Measurements from ENCODE around the gene ACSM5.
"Not testable (repeated sequence)": the region's sequence is repeated elsewhere in the genome, so short reads cannot be mapped to it uniquely, and the experiment has no call there.

Gene ACSM5

GRCh38 chr16:20430948-20431347 lies 21.6 kb downstream of the ACSM5 start:
- in situ Hi-C loops (cut with MboI; ENCODE audit: low pct_unique_long_range_greater_than_20kb, low sequenced_read_pairs, unreplicated experiment), result no loop called here
- no peak for DNase-seq (ENCODE audit: low spot score)
- TF ChIP-seq, protein P1, sequence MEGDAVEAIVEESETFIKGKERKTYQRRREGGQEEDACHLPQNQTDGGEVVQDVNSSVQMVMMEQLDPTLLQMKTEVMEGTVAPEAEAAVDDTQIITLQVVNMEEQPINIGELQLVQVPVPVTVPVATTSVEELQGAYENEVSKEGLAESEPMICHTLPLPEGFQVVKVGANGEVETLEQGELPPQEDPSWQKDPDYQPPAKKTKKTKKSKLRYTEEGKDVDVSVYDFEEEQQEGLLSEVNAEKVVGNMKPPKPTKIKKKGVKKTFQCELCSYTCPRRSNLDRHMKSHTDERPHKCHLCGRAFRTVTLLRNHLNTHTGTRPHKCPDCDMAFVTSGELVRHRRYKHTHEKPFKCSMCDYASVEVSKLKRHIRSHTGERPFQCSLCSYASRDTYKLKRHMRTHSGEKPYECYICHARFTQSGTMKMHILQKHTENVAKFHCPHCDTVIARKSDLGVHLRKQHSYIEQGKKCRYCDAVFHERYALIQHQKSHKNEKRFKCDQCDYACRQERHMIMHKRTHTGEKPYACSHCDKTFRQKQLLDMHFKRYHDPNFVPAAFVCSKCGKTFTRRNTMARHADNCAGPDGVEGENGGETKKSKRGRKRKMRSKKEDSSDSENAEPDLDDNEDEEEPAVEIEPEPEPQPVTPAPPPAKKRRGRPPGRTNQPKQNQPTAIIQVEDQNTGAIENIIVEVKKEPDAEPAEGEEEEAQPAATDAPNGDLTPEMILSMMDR (IDR thresholded peaks at IDR 0.05; ENCODE audit: extremely low read depth, insufficient read depth, missing control alignments), result no peak

DNA sequence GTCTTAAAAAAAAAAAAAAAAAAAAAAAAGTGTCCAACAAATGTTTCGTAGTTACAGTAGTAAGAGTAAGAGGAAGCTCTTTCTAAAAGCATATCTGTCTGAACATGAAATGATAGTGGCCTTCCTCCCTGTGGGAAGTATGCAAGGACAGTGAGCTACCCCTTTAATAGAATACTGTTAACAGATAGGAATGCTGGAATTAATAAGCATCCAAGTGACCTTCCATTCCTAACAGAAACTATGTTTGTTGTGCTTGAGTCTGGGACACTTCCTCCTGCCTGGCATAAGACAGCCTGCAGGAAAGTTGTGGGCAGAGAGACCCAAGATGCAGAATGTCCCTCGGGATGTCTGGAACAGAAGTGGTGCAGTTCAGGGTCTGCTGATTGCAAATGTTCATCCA lies 29.6 kb downstream of the ACSM5 start:
- in situ Hi-C loops (cut with MboI; ENCODE audit: low pct_unique_long_range_greater_than_20kb, low sequenced_read_pairs, unreplicated experiment); DNase-seq (ENCODE audit: low spot score): not testable (repeated sequence)

GRCh38 chr16:20439820-20440231 lies 30.5 kb downstream of the ACSM5 start:
- DNase-seq (ENCODE audit: low spot score); in situ Hi-C loops (cut with MboI; ENCODE audit: low pct_unique_long_range_greater_than_20kb, low sequenced_read_pairs, unreplicated experiment): not testable (repeated sequence)

GRCh38 chr16:20440731-20441130 lies 31.4 kb downstream of the ACSM5 start:
- in situ Hi-C loops (cut with MboI; ENCODE audit: low pct_unique_long_range_greater_than_20kb, low sequenced_read_pairs, unreplicated experiment); DNase-seq (ENCODE audit: low spot score): not testable (repeated sequence)

GRCh38 chr16:20441191-20441590 lies 31.9 kb downstream of the ACSM5 start:
- in situ Hi-C loops (cut with MboI; ENCODE audit: low pct_unique_long_range_greater_than_20kb, low sequenced_read_pairs, unreplicated experiment), result no loop called here
- TF ChIP-seq, protein P1 (IDR thresholded peaks at IDR 0.05; ENCODE audit: extremely low read depth, insufficient read depth, missing control alignments), result no peak
- DNase-seq (ENCODE audit: low spot score), result no peak

GRCh38 chr16:20441859-20442258 lies 32.5 kb downstream of the ACSM5 start:
- in situ Hi-C loops (cut with MboI; ENCODE audit: low pct_unique_long_range_greater_than_20kb, low sequenced_read_pairs, unreplicated experiment); DNase-seq (ENCODE audit: low spot score): not testable (repeated sequence)

GRCh38 chr16:20446652-20447393 lies 37.5 kb downstream of the ACSM5 start:
- DNase-seq (ENCODE audit: low spot score); in situ Hi-C loops (cut with MboI; ENCODE audit: low pct_unique_long_range_greater_than_20kb, low sequenced_read_pairs, unreplicated experiment): not testable (repeated sequence)

GRCh38 chr16:20451364-20451763 lies 42.0 kb downstream of the ACSM5 start, which contains the start of gene ACSM2A:
ACSM2A (plus strand) TSS chr16:20451521; CDS start chr16:20460115, 8,594 bp downstream.
- DNase-seq (ENCODE audit: low spot score); in situ Hi-C loops (cut with MboI; ENCODE audit: low pct_unique_long_range_greater_than_20kb, low sequenced_read_pairs, unreplicated experiment): not testable (repeated sequence)

DNA sequence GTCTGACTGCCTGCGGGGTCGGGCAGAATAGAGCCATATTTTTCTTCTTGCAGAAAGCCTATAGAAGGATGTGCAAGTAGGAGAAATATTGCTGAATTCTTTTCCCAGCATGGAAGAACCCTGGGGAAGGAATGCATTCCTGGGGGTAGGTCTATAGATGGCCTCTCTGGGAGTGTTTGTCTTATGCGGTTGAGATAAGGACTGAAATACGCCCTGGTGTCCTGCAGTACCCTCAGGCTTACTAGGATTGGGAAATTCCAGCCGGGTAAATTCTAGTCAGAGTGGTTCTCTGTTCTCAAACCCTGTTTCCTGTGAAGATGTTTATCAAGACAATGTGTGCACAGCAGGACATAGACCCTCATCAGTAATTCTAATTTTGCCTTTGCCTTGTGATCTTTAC lies 44.3 kb downstream of the ACSM5 start:
- in situ Hi-C loops (cut with MboI; ENCODE audit: low pct_unique_long_range_greater_than_20kb, low sequenced_read_pairs, unreplicated experiment); DNase-seq (ENCODE audit: low spot score): not testable (repeated sequence)

GRCh38 chr16:20459227-20459626 lies 49.9 kb downstream of the ACSM5 start:
- in situ Hi-C loops (cut with MboI; ENCODE audit: low pct_unique_long_range_greater_than_20kb, low sequenced_read_pairs, unreplicated experiment); DNase-seq (ENCODE audit: low spot score): not testable (repeated sequence)

GRCh38 chr16:20460313-20460712 lies 51.0 kb downstream of the ACSM5 start:
- DNase-seq (ENCODE audit: low spot score); in situ Hi-C loops (cut with MboI; ENCODE audit: low pct_unique_long_range_greater_than_20kb, low sequenced_read_pairs, unreplicated experiment): not testable (repeated sequence)

DNA sequence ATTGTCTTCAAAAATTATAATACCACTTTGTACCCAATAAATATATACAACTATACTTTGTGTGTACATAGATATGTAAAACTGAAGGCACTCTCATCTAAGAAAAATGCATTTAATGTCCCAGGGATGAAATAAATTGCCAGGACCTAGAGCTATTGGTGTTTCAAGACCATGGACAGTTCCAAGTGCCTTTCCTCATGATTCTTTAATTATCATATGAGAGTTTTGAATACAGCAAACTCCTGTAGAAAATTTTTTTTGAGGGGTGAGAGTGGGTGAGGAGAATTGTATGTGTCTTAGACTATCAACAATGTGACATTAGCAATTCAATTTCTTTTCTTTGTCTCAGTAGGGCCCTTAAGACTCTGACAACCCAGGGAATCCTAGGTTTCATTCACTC lies 59.6 kb downstream of the ACSM5 start:
- in situ Hi-C loops (cut with MboI; ENCODE audit: low pct_unique_long_range_greater_than_20kb, low sequenced_read_pairs, unreplicated experiment); DNase-seq (ENCODE audit: low spot score): not testable (repeated sequence)

GRCh38 chr16:20469930-20470329 lies 60.6 kb downstream of the ACSM5 start:
- DNase-seq (ENCODE audit: low spot score); in situ Hi-C loops (cut with MboI; ENCODE audit: low pct_unique_long_range_greater_than_20kb, low sequenced_read_pairs, unreplicated experiment): not testable (repeated sequence)

GRCh38 chr16:20470732-20471131 lies 61.4 kb downstream of the ACSM5 start:
- in situ Hi-C loops (cut with MboI; ENCODE audit: low pct_unique_long_range_greater_than_20kb, low sequenced_read_pairs, unreplicated experiment); DNase-seq (ENCODE audit: low spot score): not testable (repeated sequence)

GRCh38 chr16:20477188-20477744 lies 67.9 kb downstream of the ACSM5 start:
- in situ Hi-C loops (cut with MboI; ENCODE audit: low pct_unique_long_range_greater_than_20kb, low sequenced_read_pairs, unreplicated experiment); DNase-seq (ENCODE audit: low spot score): not testable (repeated sequence)

DNA sequence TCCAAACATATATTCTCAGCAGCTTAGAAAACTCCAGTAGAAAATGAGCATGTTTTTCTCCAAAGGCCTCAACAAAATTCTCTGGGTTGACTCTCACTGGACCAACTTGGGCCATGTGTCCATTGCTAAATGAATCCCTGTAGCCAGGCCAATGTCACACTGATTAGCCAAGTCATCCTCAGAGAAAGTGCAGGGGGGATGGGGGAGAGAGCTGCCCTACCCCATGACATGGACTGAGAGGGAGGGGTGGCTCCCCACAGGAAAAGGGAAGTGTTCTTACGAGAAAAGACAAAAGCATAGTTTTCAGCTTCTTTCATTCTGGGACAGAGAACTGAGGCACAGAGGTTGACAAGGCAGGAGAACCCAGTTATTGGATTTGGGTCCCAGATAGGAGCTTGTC lies 74.7 kb downstream of the ACSM5 start:
- DNase-seq (ENCODE audit: low spot score); in situ Hi-C loops (cut with MboI; ENCODE audit: low pct_unique_long_range_greater_than_20kb, low sequenced_read_pairs, unreplicated experiment): not testable (repeated sequence)
